Astrocyte (in vitro differentiated cells and primary cell): ENCODE measurements around the gene UQCC2. TPM values are rescaled to one million over a fixed set of nuclear protein-coding genes. Genes with fewer than 3 reads are reported as not detected.

Experiments used
- DNase-seq: peaks from one replicate; pipeline ENCODE4 v3.0.0-alpha.2; 2010; ENCODE audit warnings: low read depth
- FAIRE-seq: peaks from 2 replicates; lab custom pipeline; 2011; peaks lifted over from hg19 to GRCh38; lab: Jason Lieb, UNC
- H2AFZ ChIP-seq: 2 replicates; pipeline ENCODE4 v1.6.0; 2012; ENCODE audit warnings: low read depth, low read length, inconsistent platforms
- H3K27ac ChIP-seq: 2 replicates; pipeline ENCODE4 v1.5.1; 2011; ENCODE audit warnings: low read depth, low read length, inconsistent platforms
- H3K27me3 ChIP-seq: 2 replicates; pipeline ENCODE4 v1.6.0; 2011; ENCODE audit warnings: low read length, inconsistent platforms; ENCODE audit not compliant: insufficient read depth
- H3K36me3 ChIP-seq: 2 replicates; pipeline ENCODE4 v1.5.1; 2011; ENCODE audit warnings: low read length, inconsistent platforms; ENCODE audit not compliant: insufficient read depth
- H3K4me1 ChIP-seq: 2 replicates; pipeline ENCODE4 v1.5.1; 2011; ENCODE audit warnings: low read length, inconsistent platforms; ENCODE audit not compliant: insufficient read depth
- H3K4me2 ChIP-seq: 2 replicates; pipeline ENCODE4 v1.6.0; 2012; ENCODE audit warnings: low read length, inconsistent platforms
- H3K4me3 ChIP-seq: 2 replicates; pipeline ENCODE4 v1.5.1; 2011; ENCODE audit warnings: low read depth, mild to moderate bottlenecking, low read length, inconsistent platforms; ENCODE audit not compliant: insufficient read depth
- H3K79me2 ChIP-seq: 2 replicates; pipeline ENCODE4 v1.6.0; 2012; ENCODE audit warnings: mild to moderate bottlenecking, low read length, inconsistent platforms; ENCODE audit not compliant: insufficient read depth
- H3K9ac ChIP-seq: 2 replicates; pipeline ENCODE4 v1.6.0; 2012; ENCODE audit warnings: mild to moderate bottlenecking, low read length, inconsistent platforms
- H3K9me3 ChIP-seq: 2 replicates; pipeline ENCODE4 v1.5.1; 2012; ENCODE audit warnings: low read depth, mild to moderate bottlenecking, low read length, inconsistent platforms; ENCODE audit not compliant: insufficient read depth
- H4K20me1 ChIP-seq: 2 replicates; pipeline ENCODE4 v1.6.0; 2012; ENCODE audit warnings: low read length, inconsistent platforms; ENCODE audit not compliant: insufficient read depth
- H3K27ac Mint-ChIP-seq: one replicate; pipeline ENCODE4 v1.8.0; 2021; ENCODE audit warnings: mild to moderate bottlenecking, mixed read lengths; ENCODE audit not compliant: unreplicated experiment
- H3K27me3 Mint-ChIP-seq: one replicate; pipeline ENCODE4 v1.8.0; 2021; ENCODE audit warnings: low read depth, mixed read lengths; ENCODE audit not compliant: unreplicated experiment
- H3K36me3 Mint-ChIP-seq: one replicate; pipeline ENCODE4 v1.8.0; 2021; ENCODE audit warnings: low read depth, mixed read lengths; ENCODE audit not compliant: unreplicated experiment
- H3K4me1 Mint-ChIP-seq: one replicate; pipeline ENCODE4 v1.8.0; 2021; ENCODE audit warnings: low read depth, mixed read lengths; ENCODE audit not compliant: unreplicated experiment
- H3K4me3 Mint-ChIP-seq: one replicate; pipeline ENCODE4 v1.8.0; 2021; ENCODE audit warnings: mild to moderate bottlenecking, moderate library complexity, mixed read lengths; ENCODE audit not compliant: unreplicated experiment
- H3K9me3 Mint-ChIP-seq: one replicate; pipeline ENCODE4 v1.8.0; 2021; ENCODE audit warnings: mild to moderate bottlenecking, mixed read lengths; ENCODE audit not compliant: unreplicated experiment
- EZH2 ChIP-seq: IDR thresholded peaks from 2 replicates; pipeline ENCODE4 v1.6.1; 2012; ENCODE audit warnings: mild to moderate bottlenecking, low read length, inconsistent platforms; ENCODE audit not compliant: insufficient read depth
- total RNA-seq: library from RNA; stranded (reverse); gene quantifications from 2 replicates; pipeline ENCODE4 v1.2.1, GENCODE V29; 2021
- TF ChIP-seq, protein P1 (sequence below): IDR thresholded peaks from 2 replicates; pipeline ENCODE4 v1.5.1; 2011; ENCODE audit warnings: low read depth, mild to moderate bottlenecking, inconsistent platforms, low read length, moderate library complexity; ENCODE audit not compliant: insufficient read depth

UQCC2 gene
- total RNA-seq, 1 donor from 2014 or later = 70.2 TPM

DNA sequence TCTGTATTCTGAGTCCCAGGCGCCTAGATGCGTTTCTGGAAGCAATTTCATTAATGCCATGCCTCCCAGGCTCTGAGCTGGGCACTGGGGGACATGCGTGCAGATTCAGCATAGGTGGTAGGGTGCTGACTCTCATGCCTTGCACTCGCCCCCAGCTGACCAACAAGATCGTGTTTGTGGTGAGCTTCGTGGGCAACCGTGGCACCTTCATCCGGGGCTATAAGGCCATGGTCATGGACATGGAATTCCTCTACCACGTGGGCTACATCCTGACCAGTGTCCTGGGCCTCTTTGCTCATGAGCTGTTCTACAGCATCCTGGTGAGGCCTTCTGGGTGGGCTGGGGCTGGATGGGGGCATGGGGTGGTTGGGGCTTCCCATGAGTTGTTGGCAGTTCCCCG is 21.6 kb downstream of the UQCC2 start:
- Histone ChIP-seq H4K20me1 (no peaks in the 10 kb centered on the region), H3K27ac (no peak overlapping the region), H3K4me3 (no peak overlapping the region), H2AFZ (no peak overlapping the region), H3K79me2 (no peaks in the 10 kb centered on the region), H3K9ac (no peak overlapping the region), H3K9me3 (no peaks in the 10 kb centered on the region), H3K36me3 (no peaks in the 10 kb centered on the region), H3K4me1 (peaks cover 27% of the 10 kb centered on the region), H3K27me3 (no peaks in the 10 kb centered on the region), H3K4me2 (no peak overlapping the region)
- Mint-ChIP-seq H3K9me3 (no peaks in the 10 kb centered on the region), H3K4me3 (no peak overlapping the region), H3K36me3 (peaks cover 28% of the 10 kb centered on the region), H3K27ac (no peak overlapping the region), H3K4me1 (peaks cover 18% of the 10 kb centered on the region), H3K27me3 (no peaks in the 10 kb centered on the region)
- TF ChIP-seq EZH2 = no peak
- TF ChIP-seq, protein P1, sequence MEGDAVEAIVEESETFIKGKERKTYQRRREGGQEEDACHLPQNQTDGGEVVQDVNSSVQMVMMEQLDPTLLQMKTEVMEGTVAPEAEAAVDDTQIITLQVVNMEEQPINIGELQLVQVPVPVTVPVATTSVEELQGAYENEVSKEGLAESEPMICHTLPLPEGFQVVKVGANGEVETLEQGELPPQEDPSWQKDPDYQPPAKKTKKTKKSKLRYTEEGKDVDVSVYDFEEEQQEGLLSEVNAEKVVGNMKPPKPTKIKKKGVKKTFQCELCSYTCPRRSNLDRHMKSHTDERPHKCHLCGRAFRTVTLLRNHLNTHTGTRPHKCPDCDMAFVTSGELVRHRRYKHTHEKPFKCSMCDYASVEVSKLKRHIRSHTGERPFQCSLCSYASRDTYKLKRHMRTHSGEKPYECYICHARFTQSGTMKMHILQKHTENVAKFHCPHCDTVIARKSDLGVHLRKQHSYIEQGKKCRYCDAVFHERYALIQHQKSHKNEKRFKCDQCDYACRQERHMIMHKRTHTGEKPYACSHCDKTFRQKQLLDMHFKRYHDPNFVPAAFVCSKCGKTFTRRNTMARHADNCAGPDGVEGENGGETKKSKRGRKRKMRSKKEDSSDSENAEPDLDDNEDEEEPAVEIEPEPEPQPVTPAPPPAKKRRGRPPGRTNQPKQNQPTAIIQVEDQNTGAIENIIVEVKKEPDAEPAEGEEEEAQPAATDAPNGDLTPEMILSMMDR = no peak
- DNase-seq (no peak), FAIRE-seq (no peak)

DNA sequence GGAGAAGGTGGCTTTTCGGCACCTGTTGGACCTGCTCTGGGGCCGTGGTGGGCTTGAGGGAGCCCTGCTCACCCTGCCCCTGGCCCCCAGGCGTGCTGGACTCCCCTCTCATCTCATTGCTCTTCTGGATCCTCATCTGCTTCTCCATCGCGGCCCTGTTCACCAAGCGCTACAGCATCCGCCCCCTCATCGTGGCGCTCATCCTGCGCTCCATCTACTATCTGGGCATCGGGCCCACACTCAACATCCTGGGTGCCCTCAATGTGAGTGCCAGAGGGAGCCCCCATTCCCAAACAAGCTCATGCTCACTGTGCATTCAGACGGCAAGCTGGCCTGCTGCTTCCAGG is 22.4 kb downstream of the UQCC2 start:
- H3K4me1 ChIP-seq = peaks cover 20% of the 10 kb centered on the region
- Mint-ChIP-seq H3K27ac (peak overlapping the region; percentile 34), H3K4me1 (peaks cover 12% of the 10 kb centered on the region), H3K36me3 (peaks cover 28% of the 10 kb centered on the region), H3K9me3 (no peaks in the 10 kb centered on the region), H3K4me3 (no peak overlapping the region), H3K27me3 (no peaks in the 10 kb centered on the region)
- H3K27me3 ChIP-seq = no peaks in the 10 kb centered on the region
- H3K9ac ChIP-seq = no peak overlapping the region
- TF ChIP-seq EZH2 = no peak
- TF ChIP-seq, protein P1 = no peak
- no peaks in the 10 kb centered on the region for H3K9me3 ChIP-seq
- H3K36me3 ChIP-seq = no peaks in the 10 kb centered on the region
- FAIRE-seq (no peak), DNase-seq (no peak)
- no peak overlapping the region for H3K4me3 ChIP-seq
- H3K79me2 ChIP-seq = no peaks in the 10 kb centered on the region
- no peak overlapping the region for H3K27ac ChIP-seq
- no peaks in the 10 kb centered on the region for H4K20me1 ChIP-seq
- no peak overlapping the region for H3K4me2 ChIP-seq
- H2AFZ ChIP-seq = no peak overlapping the region

DNA sequence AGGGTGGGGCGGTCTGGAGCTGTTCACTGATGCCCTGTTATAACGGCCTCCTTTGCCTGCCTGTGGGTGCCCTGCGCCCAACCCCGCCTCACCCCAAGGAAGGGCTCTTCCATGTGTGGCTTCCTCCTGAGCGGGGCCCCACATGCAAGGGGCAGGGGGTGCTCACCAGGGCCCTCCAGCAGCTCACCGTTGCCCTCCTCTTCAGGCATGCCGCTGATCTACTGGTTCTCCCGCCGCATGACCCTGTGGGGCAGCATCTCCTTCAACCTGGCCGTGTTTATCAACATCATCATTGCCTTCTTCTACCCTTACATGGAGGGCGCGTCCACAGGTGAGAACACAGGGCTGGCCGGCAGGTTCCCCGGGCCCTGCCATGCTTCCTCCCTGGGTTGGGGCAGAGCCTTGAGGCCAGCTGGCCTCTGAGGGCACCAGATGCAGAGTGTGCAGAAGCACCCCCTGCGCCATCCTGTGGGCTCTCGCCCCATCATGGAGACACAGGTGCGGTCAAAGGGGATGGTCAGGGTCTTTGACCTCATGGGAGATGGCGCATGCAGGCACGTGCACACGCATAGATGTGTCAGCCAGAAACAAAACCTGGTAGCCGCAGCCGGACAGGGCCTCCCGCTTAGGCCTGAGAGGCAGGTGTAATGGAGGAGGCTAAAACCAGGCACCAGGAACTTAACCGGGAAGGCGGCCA is 22.9 kb downstream of the UQCC2 start:
- no peaks in the 10 kb centered on the region for H3K36me3 ChIP-seq
- H3K27me3 ChIP-seq = no peaks in the 10 kb centered on the region
- H3K4me1 ChIP-seq = peaks cover 15% of the 10 kb centered on the region
- H3K9ac ChIP-seq = no peak overlapping the region
- Mint-ChIP-seq H3K4me1 (peaks cover 7% of the 10 kb centered on the region), H3K9me3 (no peaks in the 10 kb centered on the region), H3K36me3 (peaks cover 25% of the 10 kb centered on the region), H3K27me3 (no peaks in the 10 kb centered on the region), H3K27ac (peak overlapping the region; percentile 34), H3K4me3 (no peak overlapping the region)
- no peaks in the 10 kb centered on the region for H3K9me3 ChIP-seq
- no peak overlapping the region for H2AFZ ChIP-seq
- no peak overlapping the region for H3K4me3 ChIP-seq
- H4K20me1 ChIP-seq = no peaks in the 10 kb centered on the region
- DNase-seq (no peak), FAIRE-seq (no peak)
- no peak overlapping the region for H3K4me2 ChIP-seq
- TF ChIP-seq, protein P1 = no peak
- TF ChIP-seq EZH2 = no peak
- no peaks in the 10 kb centered on the region for H3K79me2 ChIP-seq
- no peak overlapping the region for H3K27ac ChIP-seq
